Measurements from ENCODE around the gene GYPC.

Gene GYPC

GRCh38 chr2:126700677-126701076, 44.7 kb downstream of the GYPC start:
- peaks cover 17% of the 10 kb centered on the region for H3K36me3 ChIP-seq (replicated peaks; ENCODE audit: low read depth, low read length)
- H3K4me2 ChIP-seq (ENCODE audit: low read length) = no peak overlapping the region
- no peaks in the 10 kb centered on the region for H4K20me1 ChIP-seq (ENCODE audit: insufficient read depth, low read length)
- no peak overlapping the region for H3K9ac ChIP-seq (ENCODE audit: low read length)
- no peak overlapping the region for H3K27ac ChIP-seq (ENCODE audit: low read length)
- TF ChIP-seq CTCF (IDR thresholded peaks at IDR 0.05; ENCODE audit: low read depth, low read length) (no peak), EZH2phosphoT487 (IDR thresholded peaks at IDR 0.05; ENCODE audit: low read depth) (no peak)
- no peaks in the 10 kb centered on the region for H3K79me2 ChIP-seq (ENCODE audit: low read length)
- H2AFZ ChIP-seq (ENCODE audit: low read depth, low read length) = no peak overlapping the region
- H3K4me3 ChIP-seq (ENCODE audit: low read length) = no peak overlapping the region
- H3K4me1 ChIP-seq (ENCODE audit: low read length) = no peaks in the 10 kb centered on the region
- H3K9me3 ChIP-seq (ENCODE audit: insufficient read depth, low read length) = no peaks in the 10 kb centered on the region
- H3K27me3 ChIP-seq (ENCODE audit: low read depth, low read length) = no peaks in the 10 kb centered on the region

GRCh38 chr2:126703311-126703710, 47.4 kb downstream of the GYPC start:
- Histone ChIP-seq H3K9ac (ENCODE audit: low read length) (no peak overlapping the region), H3K4me2 (ENCODE audit: low read length) (no peak overlapping the region), H3K27ac (ENCODE audit: low read length) (no peak overlapping the region), H3K4me1 (ENCODE audit: low read length) (no peaks in the 10 kb centered on the region), H3K27me3 (ENCODE audit: low read depth, low read length) (no peaks in the 10 kb centered on the region), H4K20me1 (ENCODE audit: insufficient read depth, low read length) (no peaks in the 10 kb centered on the region), H3K4me3 (ENCODE audit: low read length) (no peak overlapping the region), H3K79me2 (ENCODE audit: low read length) (no peaks in the 10 kb centered on the region), H3K9me3 (ENCODE audit: insufficient read depth, low read length) (no peaks in the 10 kb centered on the region), H3K36me3 (replicated peaks; ENCODE audit: low read depth, low read length) (no peaks in the 10 kb centered on the region), H2AFZ (ENCODE audit: low read depth, low read length) (no peak overlapping the region)
- TF ChIP-seq CTCF (IDR thresholded peaks at IDR 0.05; ENCODE audit: low read depth, low read length) = no peak

- TF ChIP-seq EZH2phosphoT487 (IDR thresholded peaks at IDR 0.05; ENCODE audit: low read depth) (no peak), CTCF (IDR thresholded peaks at IDR 0.05; ENCODE audit: low read depth, low read length) (no peak)
- H3K9ac ChIP-seq (ENCODE audit: low read length) = no peak overlapping the region
- H3K4me2 ChIP-seq (ENCODE audit: low read length) = no peak overlapping the region
- no peaks in the 10 kb centered on the region for H3K36me3 ChIP-seq (replicated peaks; ENCODE audit: low read depth, low read length)
- no peaks in the 10 kb centered on the region for H3K4me1 ChIP-seq (ENCODE audit: low read length)
- no peaks in the 10 kb centered on the region for H3K9me3 ChIP-seq (ENCODE audit: insufficient read depth, low read length)
- no peak overlapping the region for H2AFZ ChIP-seq (ENCODE audit: low read depth, low read length)
- no peaks in the 10 kb centered on the region for H4K20me1 ChIP-seq (ENCODE audit: insufficient read depth, low read length)
- H3K27me3 ChIP-seq (ENCODE audit: low read depth, low read length) = no peaks in the 10 kb centered on the region
- H3K79me2 ChIP-seq (ENCODE audit: low read length) = no peaks in the 10 kb centered on the region
- H3K4me3 ChIP-seq (ENCODE audit: low read length) = no peak overlapping the region
- H3K27ac ChIP-seq (ENCODE audit: low read length) = no peak overlapping the region
Measured at GRCh38 chr2:126704434-126705160, 48.6 kb downstream of the GYPC start.

GRCh38 chr2:126707191-126707590, 51.2 kb downstream of the GYPC start:
- H3K4me2 ChIP-seq (ENCODE audit: low read length) = no peak overlapping the region
- TF ChIP-seq EZH2phosphoT487 (IDR thresholded peaks at IDR 0.05; ENCODE audit: low read depth) (no peak), CTCF (IDR thresholded peaks at IDR 0.05; ENCODE audit: low read depth, low read length) (no peak)
- 0 out of 2 replicates have a peak, but pooled peaks cover 6% of the 10 kb centered on the region for H3K27me3 ChIP-seq (ENCODE audit: low read depth, low read length)
- no peak overlapping the region for H3K27ac ChIP-seq (ENCODE audit: low read length)
- no peaks in the 10 kb centered on the region for H3K4me1 ChIP-seq (ENCODE audit: low read length)
- no peak overlapping the region for H3K9ac ChIP-seq (ENCODE audit: low read length)
- no peak overlapping the region for H2AFZ ChIP-seq (ENCODE audit: low read depth, low read length)
- H4K20me1 ChIP-seq (ENCODE audit: insufficient read depth, low read length) = no peaks in the 10 kb centered on the region
- no peaks in the 10 kb centered on the region for H3K9me3 ChIP-seq (ENCODE audit: insufficient read depth, low read length)
- H3K79me2 ChIP-seq (ENCODE audit: low read length) = no peaks in the 10 kb centered on the region
- no peak overlapping the region for H3K4me3 ChIP-seq (ENCODE audit: low read length)
- no peaks in the 10 kb centered on the region for H3K36me3 ChIP-seq (replicated peaks; ENCODE audit: low read depth, low read length)
